CD4-positive, alpha-beta T cell treated with Interleukin-12 subunit alpha and Interleukin-12 subunit beta, for 1 hour (primary cell): ENCODE data around the gene DDX23.

Source experiments
- DNase-seq: peaks from one replicate; pipeline ENCODE4 v3.0.0-alpha.2; 2020

The DDX23 gene

GRCh38 chr12:48822139-48822538, 29.8 kb downstream of the DDX23 start:
- no peak for DNase-seq

DNA sequence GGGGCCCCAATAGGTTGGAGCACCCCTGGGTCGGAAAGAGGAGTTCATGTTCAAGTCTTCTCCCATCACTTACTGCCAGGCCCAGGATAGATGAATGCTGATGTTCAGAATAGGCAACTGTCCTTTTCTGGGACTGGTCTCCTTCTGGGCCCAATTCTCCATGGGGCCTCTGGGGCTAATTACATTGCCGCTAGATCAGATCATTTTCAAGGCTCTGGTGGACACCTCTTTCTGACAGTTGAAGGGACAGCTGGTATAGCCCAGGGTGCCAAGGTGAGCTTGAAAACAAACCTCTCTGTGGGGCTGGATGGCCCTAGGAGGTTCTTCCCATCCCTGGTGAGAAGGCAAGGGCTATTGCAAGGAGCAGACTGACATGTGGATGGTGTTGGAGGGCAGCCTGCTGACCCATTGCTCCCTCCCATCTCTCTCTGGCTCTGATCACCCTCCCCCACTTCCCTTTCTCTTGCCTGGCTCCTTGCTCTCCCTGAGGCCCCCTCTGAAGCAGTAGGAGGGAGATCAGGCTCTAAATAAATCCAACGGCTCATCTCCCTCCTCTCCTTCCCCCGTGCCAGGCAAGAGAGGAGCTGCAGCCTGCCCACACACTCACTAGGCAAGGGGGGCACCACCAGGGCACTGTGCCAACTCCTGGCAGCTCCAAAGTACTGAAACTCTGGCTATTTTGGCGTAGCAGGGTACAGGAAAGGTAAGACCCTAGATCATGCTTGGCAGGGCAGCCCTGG, 31.8 kb downstream of the DDX23 start:
- DNase-seq = no peak

DNA sequence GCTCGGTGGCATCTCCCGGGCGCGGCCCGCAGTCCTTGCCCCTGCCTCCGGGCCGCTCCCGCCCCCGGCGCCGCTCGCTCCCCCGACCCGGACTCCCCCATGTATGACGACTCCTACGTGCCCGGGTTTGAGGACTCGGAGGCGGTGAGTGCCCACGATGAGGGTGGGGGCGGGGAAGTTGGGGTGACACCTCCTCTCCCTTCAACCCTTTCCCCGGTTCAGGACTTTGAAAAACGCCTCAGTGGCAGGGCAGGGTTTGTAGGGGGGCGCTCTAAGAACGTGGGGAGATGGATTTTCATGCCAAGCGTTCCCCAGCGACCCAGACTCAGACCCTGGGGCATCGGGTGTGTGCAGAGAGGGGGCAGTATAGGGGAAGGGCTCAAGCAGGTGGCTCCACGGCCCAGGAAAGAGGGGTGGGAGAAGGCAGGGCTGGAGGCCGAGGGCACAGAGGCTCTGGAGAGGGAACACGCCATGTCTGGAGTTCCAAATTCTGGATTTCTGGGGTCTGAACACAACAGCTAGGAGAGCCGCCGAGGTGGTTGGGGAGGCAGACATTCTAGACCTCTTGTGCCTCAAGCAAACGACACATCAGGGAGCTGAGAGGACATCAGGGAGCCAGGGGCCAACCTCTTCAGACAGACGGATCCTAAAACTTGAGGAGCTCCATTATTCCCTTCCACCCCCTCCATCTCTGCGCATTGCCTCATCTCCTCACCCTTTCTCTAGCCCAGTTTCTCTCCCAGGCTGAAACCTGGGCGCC, 33.0 kb downstream of the DDX23 start:
- peak; percentile 41 for DNase-seq

DNA sequence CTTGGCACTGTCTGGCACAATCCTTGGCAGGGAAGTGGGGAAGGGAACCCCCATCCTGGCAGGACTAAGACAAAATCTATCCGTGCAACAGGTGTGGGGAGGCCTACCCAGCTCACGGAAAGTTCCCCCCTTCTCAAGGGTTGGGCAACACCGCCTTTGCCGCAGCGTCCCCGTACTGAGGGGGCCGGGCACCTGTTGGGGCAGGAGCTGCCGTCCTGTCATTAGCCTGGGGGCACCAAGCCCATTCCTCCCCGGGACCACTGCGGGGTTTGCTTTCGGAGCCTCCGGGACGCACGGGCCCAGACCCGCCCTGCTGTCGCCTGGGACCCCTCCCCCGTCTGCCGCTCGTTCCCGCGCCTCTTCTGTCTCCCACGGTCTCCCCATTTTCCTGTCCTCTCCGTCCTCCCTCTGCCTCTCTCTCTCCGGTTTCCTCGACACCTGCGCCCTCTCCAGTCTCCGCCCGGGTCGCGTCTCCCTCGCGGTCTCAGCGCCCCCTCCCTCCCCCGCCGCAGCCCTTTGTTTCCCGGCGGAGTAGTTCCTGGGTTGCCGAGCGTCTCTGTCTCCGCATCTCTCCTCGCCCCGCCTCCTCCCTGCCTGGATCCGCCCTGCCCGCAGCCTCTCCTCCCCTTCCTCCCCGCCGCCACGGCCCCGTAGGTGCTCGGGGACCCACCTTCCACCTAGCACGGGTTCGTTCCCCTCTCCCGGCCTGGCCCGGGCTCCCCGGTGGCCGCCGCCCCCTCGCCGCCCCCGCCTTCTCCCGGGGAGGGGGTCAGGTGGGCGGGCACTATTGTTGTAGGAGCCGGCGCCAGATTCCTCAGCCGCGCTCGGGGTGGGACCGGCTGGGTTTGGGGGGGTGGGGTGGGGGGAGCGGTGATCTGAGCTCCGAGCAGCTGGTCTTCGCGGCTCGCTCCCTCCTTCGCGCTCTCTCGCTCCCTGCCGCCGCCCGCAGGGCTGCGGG, 33.8 kb downstream of the DDX23 start, which contains the start of gene CACNB3:
TSS of gene CACNB3 (plus strand) at position 624 of the 958 bp plus-strand sequence. CDS start 434 bp downstream, outside the sequence.
- DNase-seq = peak; percentile 83

- DNase-seq = no peak
Observed at GRCh38 chr12:48816143-48816854, 35.7 kb downstream of the DDX23 start.

DNA sequence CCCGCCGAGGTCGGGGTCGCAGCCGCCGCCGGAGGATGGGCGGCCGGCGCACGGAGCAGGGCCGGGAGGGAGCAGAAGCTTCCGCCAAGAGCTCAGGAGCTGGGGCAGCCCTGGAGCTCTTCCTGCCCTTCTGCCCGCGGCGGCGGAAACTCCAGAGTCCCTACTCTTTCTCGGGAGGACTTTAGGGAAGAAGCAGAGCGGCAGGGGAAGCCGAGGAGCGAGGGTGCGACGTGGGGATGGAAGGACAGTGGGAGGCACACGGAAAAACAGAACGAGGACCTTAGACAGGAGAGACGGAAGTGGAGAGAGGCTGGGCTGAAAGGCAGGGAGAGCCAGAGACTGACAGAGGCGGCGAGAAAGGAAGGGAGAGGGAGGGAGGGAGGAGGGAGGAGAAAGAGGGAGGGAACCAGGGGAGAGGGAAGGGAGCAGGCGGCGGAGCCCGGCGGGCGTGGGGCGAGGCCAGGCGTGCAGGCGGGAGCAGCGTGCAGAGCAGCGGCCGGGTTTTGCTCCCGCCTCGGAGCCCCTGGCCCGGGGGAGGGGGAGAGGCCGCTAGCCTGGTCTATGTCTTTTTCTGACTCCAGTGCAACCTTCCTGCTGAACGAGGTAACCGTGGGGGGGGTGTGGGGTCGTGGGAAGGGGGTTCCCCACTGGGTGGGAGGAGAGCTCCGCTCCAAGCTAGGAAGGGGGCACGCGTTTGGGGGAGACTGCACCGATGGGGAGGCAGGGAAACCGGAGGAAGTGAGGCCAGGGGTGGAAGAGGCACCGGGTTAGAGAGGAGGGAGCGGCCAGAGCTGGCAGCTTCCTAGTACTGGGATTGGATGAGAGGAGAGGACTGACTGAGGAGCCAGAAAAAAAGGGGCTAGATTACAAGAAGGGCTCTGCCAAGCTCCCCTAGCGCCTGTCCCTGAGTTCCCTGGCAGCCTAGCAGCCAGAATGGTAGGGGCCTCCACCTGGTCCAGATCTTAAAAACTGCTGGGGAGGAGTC, 36.5 kb downstream of the DDX23 start:
- DNase-seq = peak; percentile 28

DNA sequence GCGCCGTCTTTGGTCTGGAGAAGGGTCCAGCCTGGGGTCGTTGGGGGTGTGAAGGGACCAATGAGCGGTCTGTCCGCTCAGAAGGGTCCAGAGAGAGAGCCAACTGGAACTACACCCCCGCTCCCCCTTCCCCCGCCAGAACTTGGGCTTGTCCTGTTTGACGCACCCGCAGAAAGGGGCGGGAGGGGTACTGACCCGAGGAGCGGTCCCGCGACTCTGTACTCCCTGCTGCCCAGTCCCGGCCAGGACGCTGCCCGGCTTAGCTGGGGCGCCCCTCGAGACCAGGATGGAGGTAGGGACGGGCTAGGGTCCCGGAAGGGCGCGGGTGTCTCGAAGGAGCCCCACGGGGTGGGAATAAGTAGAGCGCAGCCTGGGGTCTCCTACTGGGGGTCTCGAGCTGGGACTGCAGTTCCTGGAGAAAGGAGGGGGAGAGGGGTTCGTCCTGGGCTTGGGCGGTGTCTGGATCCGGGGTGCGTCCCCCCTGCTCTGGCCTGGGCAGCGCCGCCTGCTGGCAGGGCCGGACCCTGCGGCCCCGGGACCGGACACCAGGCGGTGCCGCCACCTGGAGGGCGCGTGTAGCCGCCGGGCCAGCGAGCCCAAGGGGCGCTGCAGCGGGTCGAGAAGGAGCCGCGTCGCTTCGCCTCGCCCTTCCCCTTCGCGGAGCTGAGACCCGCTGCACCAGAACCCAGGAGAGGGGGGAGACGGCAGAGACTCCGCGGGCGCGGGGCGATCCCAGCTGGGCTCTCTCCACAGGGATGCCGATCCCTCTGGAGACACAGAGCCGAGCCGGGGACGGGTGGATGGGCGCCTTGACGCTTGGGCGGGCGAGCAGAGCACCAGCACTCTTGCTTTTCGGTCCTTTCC, 37.5 kb downstream of the DDX23 start:
- peak; percentile 81 for DNase-seq

- DNase-seq = no peak
Observed at GRCh38 chr12:48813465-48814261, 38.3 kb downstream of the DDX23 start.

DNA sequence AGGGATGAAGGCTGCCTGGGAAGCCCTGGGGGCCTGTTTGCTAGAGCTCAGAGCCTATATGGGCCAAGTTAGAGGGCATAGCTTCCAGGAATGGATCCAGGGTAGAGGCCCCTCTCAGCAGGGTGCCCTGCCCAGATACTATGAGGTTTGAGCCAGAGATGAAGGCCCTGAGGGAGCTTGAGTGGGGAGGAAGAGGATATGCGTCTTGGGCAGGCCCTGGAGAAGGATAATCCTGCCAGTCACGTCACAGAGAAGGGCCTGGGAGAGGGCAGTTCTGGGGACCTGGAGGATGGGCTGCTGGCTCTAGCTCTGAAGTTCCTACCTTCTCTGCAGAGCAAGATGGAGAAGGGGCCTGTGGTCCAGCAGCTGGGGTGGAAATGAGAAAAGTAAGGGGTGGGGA, 39.6 kb downstream of the DDX23 start:
- DNase-seq = no peak

GRCh38 chr12:48811437-48812090, 40.4 kb downstream of the DDX23 start:
- DNase-seq = no peak

DNA sequence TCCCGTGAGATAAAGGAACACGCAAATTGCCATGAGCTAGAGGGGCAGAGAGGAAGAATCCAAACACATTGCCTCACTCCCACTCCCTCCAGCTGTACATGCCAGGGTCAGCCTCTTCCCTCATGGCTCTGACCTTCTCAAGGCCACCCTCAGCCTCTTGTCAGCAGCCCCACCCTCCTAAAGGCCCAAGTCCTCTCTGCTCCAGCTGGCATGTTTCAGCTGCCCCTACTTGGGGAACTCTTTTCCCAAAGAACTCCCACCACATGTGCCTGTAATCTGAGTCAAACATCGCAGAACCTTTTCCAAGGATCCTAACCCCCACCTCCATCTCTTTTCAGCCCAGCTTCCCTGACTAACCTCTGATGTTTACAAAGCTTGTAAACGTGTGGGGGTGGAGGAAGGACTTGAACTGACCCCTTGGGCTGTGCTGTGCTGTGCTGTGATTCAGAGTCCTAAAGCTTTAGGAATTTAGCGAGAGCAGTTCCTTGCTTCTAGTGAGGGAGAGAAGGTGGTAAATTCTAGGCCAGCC, 41.0 kb downstream of the DDX23 start:
- DNase-seq = no peak

DNA sequence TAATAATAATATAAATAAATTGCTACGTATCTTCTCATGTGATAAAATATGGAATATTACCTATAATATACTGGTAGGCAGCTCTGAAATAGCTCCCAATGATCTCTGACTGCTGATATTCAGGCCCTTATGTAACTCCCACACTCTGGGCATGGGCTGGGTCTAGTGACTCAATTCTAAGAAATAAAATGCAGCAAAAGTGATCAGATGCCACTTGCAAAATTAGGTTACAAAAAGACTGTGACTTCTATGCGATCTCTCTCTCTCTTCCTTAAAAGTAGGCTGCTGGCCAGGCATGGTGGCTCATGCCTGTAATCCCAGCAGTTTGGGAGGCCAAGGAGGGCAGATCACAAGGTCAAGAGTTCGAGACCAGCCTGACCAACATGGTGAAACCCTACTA, 44.0 kb downstream of the DDX23 start:
- DNase-seq = no peak

GRCh38 chr12:48803675-48804074, 48.3 kb downstream of the DDX23 start:
- DNase-seq = no peak

DNA sequence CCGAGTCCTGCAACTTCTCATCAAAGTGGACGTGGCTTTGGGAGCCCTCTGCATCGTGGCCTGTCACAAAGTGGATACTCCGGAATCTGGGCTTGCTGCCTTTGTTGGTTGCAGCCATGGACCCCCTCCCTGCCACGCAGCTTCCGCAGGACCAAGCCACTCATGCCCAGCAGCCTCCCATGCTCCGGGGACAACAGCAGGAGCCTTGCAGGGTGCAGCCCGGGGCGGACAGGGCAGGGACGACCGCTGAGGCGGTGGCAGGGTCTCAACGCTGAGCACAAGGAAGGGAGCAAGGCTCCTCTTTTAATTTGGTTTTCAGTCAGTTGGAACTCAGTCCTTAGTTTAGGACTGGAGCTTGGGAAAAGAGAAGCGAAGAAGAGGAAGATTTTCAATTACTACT, 51.0 kb downstream of the DDX23 start:
- DNase-seq = no peak

DNA sequence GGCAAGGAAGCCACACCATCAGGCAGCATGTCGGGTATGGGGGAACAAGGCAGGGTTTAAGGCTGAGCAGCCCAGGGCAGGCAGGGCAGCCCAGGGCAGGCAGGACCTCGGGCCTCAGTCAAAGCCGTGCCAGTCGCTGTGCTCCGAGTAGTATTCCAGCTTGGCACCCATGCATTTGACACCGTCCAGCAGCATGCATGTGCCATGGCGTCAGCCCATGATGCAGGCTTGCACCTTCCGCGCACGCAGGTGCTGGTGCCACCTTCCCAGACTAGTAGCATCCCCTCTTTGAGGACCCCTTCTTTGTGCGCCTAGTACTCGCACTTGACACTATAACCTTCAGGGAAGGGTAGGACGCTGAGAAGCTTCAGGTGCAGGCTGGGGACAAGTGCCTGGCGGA, 51.5 kb downstream of the DDX23 start:
- DNase-seq = no peak

DNA sequence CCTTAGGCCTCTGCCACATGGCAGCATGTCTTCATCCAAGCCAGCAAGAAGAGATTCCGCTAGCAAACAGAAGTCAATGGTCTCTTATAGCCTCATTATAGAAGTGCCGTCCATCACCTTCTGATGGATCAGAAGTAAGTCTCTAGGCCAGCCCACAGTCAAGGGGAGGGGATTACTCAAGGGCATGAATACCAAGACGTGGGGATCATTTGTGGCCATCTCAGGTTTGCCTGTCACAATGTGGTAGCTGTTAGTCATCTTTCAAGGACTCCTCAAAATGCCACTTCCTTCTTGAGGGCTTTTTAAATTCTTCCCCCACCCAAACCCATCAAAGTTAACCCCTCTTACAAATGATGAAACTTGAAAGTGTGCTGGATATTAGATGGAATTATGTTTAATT, 55.0 kb downstream of the DDX23 start:
- no peak for DNase-seq

GRCh38 chr12:48795550-48796455, 56.2 kb downstream of the DDX23 start:
- DNase-seq = peak; percentile 62
